ENCODE data around the gene PLCD3. TPM values are rescaled to one million over a fixed set of nuclear protein-coding genes. Genes with fewer than 3 reads are reported as not detected.

Gene PLCD3
- total and polyA plus RNA-seq, 2 of the 13 experiments (the other 11 are each of a cell fraction or from before 2014, with no cell fraction given) = 11.3 to 39.1 TPM

GRCh38 chr17:45060797-45061605 is 71.3 kb downstream of the PLCD3 start, which contains the start of gene NMT1 (continued):
- TF ChIP-seq RERE (CRISPR knock-in tag; IDR thresholded peaks at IDR 0.05; ENCODE audit: low read depth) (peak; percentile 27; the same call in 1 of the 2 replicates), TEF (CRISPR knock-in tag; IDR thresholded peaks at IDR 0.05) (peak; percentile 53; the same call in 1 of the 2 replicates), ZNF264 (CRISPR knock-in tag; IDR thresholded peaks at IDR 0.05) (peak; percentile 67; the same call in 1 of the 2 replicates), ZNF891 (CRISPR knock-in tag; IDR thresholded peaks at IDR 0.05) (peak; percentile 94), ZNF337 (CRISPR knock-in tag; IDR thresholded peaks at IDR 0.05; ENCODE audit: borderline replicate concordance, low read depth) (no peak), KDM5B (CRISPR knock-in tag; IDR thresholded peaks at IDR 0.05; ENCODE audit: borderline replicate concordance) (peak; percentile 91; the same call in 1 of the 2 replicates), ZNF263 (CRISPR knock-in tag; IDR thresholded peaks at IDR 0.05) (peak; percentile 9; the same call in 1 of the 2 replicates), SP1 (IDR thresholded peaks at IDR 0.05) (peak; percentile 48; the same call in 1 of the 2 replicates), SP1 (CRISPR knock-in tag; IDR thresholded peaks at IDR 0.05) (peak; percentile 87), SOX13 (IDR thresholded peaks at IDR 0.05) (no peak), SOX13 (CRISPR knock-in tag; conservative IDR thresholded peaks at IDR 0.05 in 1 of 2, IDR thresholded peaks at IDR 0.05 in 1 of 2) (no peak; a peak in 2 of 4 replicates), ZNF235 (CRISPR knock-in tag; IDR thresholded peaks at IDR 0.05; ENCODE audit: borderline replicate concordance) (no peak), ZNF460 (CRISPR knock-in tag; IDR thresholded peaks at IDR 0.05; ENCODE audit: borderline replicate concordance) (no peak; the same call in 1 of the 2 replicates), SMYD3 (CRISPR knock-in tag; IDR thresholded peaks at IDR 0.05) (no peak), TIGD3 (CRISPR knock-in tag; IDR thresholded peaks at IDR 0.05; ENCODE audit: borderline replicate concordance) (no peak), HOXA7 (CRISPR knock-in tag; IDR thresholded peaks at IDR 0.05) (no peak), NBN (conservative IDR thresholded peaks at IDR 0.05) (no peak), FOSL1 (CRISPR knock-in tag; IDR thresholded peaks at IDR 0.05; ENCODE audit: borderline replicate concordance) (0 out of 2 replicates have a peak, but pooled peaks have one; percentile 46)
- TF ChIP-seq, protein P1, sequence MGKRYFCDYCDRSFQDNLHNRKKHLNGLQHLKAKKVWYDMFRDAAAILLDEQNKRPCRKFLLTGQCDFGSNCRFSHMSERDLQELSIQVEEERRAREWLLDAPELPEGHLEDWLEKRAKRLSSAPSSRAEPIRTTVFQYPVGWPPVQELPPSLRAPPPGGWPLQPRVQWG (CRISPR knock-in tag; IDR thresholded peaks at IDR 0.05; ENCODE audit: borderline replicate concordance, low read depth) = no peak
